ENCODE results near the gene NTHL1.

Gene NTHL1

DNA sequence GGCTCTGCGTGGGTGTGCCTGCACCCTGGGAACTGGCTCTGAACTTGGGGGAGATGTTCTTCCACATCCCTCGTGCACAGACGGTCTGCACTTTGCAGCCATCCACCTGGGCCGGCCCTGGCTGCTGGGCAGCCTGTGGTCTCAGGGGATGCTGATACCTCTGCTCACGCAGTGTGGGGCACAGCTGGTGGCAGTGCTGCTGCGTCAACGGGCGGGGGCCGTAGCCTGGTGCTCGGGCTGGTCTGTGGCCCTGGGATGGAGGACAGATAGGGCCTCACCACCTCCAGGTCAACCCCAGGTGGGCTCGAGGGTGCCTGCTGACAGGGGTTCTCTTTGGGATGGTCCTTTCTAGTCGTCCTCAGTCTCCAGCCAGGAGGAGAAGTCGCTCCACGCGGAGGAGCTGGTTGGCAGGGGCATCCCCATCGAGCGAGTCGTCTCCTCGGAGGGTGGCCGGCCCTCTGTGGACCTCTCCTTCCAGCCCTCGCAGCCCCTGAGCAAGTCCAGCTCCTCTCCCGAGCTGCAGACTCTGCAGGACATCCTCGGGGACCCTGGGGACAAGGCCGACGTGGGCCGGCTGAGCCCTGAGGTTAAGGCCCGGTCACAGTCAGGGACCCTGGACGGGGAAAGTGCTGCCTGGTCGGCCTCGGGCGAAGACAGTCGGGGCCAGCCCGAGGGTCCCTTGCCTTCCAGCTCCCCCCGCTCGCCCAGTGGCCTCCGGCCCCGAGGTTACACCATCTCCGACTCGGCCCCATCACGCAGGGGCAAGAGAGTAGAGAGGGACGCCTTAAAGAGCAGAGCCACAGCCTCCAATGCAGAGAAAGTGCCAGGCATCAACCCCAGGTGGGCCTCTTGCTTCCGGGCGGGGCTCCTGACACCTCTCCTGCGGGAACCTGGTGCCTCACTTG, 36.5 kb upstream of the NTHL1 start:
- no peak for DNase-seq (ENCODE audit: low read depth)

DNA sequence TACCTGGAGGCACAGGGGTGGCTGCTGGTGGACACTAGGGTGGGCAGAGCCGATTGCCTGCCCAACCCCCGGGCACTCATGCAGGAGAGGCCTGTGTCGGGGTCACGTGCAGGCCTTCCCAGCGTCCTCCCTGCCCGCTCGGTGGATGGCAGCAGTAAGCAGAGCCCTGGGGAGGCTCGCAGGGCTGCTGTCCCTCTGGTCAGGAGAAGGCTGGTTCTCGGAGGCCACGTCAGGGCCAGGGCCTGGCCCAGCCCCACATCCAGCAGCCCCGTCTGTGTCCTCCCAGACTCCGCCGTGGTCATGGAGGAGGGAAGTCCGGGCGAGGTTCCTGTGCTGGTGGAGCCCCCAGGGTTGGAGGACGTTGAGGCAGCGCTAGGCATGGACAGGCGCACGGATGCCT, 35.8 kb upstream of the NTHL1 start:
- no peak for DNase-seq (ENCODE audit: low read depth)

DNA sequence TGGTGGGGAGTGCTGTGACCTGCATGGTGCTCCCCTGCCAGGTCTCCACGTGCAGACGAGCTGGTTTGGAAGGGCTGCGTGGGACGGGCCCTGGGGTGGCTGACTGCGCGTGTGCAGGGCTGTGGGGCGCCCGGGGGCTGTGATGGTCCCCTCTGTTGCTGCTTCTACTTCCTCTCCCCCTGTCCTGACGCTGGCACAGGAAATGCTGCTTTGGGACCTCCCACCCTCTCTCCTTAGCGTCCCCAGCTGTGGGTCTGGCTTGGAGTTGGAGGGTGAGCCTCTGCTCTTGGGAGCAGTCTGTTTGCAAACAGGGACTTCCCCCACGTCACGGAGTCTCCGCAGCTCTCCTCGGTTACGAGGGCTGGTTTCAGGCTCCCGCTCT, 35.3 kb upstream of the NTHL1 start:
- DNase-seq (ENCODE audit: low read depth), result no peak

DNA sequence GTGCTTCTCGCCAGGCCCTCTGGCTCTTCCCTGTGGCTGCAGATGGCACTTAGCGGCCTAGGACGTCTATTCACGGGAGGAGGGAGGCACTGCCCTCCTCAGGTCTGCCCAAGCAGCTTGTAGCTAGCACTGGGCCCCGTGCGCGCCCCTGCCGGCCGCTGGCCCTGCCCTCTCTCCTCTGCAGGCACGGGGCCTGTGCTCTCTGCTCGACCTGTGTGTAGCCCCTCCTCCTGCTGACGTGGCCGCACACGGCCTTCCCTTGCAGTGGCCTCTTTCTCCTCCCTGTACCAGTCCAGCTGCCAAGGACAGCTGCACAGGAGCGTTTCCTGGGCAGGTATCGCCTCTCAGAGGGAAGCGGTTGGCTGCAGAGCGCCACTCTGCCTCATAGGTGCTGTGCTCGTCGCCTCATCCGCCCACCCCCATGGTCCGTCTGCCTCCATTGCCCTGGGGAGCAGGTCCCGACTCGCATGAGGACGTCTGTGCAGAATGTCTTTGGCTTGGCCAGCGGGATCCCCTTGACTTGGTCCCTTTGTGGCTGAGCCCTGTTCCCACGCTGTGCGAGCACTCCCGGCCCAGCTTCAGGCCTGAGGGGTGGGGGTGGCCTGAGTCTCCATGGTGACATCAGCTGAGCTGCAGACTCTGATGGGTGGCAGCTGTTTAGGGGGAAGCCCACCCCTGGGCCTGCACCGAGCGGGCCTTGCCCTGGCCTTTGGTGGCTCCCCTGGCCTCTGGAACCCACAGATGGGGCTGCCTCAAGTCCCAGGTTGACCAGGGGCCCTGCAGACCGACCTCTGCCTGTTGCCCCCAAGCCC, 34.7 kb upstream of the NTHL1 start:
- DNase-seq (ENCODE audit: low read depth), result no peak

DNA sequence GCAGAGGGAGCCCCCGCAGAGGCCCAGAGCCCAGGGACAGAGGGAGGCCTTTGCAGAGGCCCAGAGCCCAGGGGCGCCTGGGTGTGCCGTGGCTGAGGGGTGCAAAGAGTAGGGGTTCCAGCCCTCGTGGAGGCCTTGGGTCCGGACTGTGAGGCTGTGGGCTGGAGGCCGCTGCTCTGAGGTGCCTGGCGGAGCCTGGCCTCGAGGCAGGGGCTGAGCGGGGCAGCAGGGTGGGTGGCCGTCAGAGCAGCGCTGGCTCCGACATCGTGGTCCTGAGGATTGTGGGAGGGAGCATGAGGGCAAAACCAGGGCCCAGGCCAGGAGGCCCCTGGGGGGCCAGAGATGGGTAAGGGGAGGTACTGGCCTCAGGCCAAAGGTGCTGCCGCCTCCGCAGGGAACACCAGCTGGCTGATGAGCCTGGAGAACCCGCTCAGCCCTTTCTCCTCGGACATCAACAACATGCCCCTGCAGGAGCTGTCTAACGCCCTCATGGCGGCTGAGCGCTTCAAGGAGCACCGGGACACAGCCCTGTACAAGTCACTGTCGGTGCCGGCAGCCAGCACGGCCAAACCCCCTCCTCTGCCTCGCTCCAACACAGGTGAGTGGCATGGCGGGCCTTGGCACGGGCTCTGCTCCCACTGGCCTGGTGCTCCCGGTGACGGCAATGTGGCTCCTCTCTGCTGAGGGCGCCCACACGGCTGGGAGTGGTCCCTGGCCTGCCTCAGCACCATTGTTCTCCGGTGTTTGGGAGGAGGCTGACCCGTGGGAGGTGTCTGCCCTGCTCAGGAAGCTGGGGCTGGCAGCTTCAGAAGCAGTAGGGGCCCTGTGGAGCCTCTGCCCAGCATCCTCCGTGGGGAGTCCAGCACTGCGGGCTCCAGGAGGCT, 33.8 kb upstream of the NTHL1 start:
- no peak for DNase-seq (ENCODE audit: low read depth)

DNA sequence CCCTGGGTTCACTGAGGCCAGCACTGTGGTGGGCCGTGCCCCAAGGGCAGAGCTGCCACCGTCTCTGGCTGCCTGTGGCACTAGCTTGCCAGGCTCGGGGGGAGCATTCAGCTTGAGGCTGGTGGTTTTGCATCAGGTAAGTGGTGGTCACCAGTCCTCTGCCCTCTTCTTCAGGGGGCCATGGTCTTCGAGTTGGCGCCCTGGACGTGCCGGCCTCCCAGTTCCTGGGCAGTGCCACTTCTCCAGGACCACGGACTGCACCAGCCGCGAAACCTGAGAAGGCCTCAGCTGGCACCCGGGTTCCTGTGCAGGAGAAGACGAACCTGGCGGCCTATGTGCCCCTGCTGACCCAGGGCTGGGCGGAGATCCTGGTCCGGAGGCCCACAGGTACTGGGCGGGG, 32.4 kb upstream of the NTHL1 start:
- DNase-seq (ENCODE audit: low read depth), result no peak

DNA sequence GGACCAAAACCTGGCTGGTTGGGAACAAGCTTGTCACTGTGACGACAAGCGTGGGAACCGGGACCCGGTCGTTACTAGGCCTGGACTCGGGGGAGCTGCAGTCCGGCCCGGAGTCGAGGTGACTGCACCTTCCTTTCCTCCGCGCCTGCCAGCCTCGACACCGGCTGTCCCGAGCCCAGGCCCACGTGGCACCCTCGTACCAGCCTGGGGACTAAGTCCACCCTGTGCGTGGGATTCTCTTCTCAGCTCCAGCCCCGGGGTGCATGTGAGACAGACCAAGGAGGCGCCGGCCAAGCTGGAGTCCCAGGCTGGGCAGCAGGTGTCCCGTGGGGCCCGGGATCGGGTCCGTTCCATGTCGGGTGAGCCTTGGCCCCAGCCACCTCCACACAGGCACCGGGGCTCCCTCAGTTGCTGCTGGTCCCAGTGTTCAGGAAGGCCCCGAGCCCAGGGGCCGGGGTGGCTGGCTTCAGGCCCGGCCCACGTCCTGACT, 31.7 kb upstream of the NTHL1 start:
- DNase-seq (ENCODE audit: low read depth), result no peak

DNA sequence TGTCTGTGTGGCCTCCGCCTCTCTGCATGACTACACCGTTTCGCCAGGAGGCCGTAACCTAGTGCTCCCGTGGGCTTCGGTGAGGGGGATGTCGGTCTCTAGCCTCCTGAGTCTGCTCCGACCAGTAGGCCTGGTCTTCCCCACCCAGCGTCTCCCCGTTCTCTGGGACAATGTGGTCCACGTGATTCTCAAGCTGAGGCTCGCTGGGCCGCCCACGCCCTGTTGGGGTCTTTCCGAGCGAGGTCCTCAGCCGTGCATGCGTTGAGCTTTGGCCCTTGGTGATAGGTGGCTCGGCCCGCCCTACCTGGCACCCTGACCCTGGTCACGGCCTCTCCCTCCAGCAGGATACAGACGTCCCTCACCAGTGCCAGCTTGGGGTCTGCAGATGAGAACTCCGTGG, 31.1 kb upstream of the NTHL1 start:
- no peak for DNase-seq (ENCODE audit: low read depth)

DNA sequence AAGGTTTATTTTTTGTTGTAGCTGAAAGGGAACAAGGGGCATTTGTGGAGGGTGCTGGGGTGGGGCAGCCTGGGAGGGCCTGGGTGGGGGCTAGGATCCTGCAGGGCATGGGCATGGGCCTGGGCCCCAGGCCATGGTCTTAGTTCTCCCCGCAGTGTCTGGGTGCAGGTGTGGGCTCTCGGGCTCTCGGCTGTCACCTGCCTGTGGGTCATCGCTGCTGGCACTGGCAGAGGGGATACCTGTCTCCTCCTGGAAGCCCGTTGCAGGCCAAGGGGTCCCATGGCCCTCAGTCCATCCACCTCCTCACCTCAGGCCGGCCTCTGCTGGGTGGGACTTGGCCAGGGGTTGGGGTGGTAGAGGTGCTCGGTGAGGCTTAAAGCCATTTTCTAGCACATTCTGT, 30.5 kb upstream of the NTHL1 start:
- DNase-seq (ENCODE audit: low read depth), result no peak

DNA sequence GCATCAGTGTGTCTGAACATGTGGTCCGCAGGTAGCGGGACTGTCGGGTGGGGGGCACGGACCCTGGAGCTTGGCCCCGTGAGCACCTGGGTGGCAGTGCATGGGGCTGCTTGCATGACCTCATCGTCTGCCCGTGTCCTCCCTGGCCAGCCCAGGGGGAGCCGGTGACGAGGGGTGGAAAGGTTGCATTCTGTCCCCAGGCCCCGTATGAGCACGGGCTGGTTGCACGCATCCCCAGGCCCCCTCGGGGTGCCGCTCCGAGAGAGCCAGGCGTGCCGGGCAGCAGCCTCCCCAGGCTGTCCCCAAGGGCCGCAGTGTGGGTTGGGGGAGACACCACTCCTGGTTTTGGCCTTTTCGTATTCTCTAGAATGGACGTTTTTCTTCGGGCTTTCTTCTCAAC, 30.1 kb upstream of the NTHL1 start:
- no peak for DNase-seq (ENCODE audit: low read depth)

DNA sequence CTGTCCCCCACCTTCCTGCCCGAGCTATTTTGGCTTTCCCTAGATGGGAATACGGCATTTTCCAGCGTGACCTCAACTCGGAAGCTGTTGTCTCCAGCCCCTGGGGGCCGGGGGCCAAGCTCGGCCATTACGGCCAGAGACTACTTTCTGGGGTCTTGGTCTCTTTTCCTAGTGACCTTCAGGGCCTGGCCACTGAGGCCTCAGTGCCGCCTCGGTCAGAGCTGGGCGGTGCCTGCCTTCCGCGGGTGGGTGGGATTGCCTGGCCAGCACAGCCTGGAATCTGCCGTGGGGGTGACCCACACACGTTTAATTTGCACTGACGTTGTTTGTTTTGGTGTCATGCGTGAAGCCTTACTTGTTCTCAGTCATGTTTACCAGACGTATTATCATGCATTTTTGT, 29.4 kb upstream of the NTHL1 start:
- DNase-seq (ENCODE audit: low read depth), result no peak

DNA sequence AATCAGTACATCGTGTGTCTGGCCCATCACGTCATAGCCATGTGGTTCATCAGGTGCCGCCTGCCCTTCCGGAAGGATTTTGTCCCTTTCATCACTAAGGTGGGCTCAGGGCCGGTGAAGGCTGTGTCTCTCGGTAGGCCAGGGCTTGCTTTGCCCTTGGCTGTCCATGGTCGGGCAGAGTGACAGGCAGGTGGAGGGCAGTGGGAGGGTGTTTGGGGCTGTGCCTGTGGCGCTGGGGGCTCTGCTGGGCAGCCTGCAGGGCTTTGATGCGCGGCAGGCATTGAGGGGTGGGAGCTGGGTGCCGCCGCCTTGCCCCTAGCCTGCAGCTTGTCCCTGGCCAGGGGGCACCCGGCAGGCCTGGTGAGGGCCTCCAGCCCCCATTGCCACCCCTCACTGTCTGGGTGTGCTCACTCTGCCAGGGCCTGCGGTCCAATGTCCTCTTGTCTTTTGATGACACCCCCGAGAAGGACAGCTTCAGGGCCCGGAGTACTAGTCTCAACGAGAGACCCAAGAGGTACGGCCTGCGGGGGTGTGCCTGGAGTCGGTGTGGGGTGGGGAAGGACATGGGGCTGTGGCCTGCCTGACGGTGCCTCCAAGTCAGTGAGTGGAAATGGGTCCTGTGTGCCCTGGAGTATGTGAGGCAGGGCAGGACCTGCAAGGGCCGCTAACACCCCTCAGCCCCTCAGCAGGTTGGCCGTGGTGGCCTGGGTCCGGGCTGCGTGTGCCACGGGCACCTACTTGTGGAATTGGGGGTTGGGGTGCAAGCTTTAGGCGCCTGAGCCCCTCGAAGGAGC, 28.6 kb upstream of the NTHL1 start:
- DNase-seq (ENCODE audit: low read depth), result no peak

DNA sequence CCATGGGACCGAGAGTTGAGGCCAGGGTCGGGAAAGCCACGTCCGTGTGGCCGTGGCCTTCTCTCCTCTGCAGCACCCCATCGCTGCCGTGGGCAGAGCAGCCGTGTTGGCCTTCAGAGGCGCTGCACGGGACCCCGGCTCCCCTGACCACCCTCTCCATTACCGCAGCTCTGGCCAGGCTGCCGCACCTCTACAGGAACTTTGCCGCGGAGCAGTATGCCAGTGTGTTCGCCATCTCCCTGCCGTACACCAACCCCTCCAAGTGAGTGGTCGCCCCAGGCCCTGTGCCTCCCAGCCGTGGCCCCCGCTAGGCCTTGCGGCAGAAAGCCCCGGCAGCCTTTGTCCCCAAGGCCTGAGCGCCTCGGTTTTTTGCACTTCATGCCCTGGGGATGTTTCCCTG, 28.0 kb upstream of the NTHL1 start:
- DNase-seq (ENCODE audit: low read depth), result no peak

DNA sequence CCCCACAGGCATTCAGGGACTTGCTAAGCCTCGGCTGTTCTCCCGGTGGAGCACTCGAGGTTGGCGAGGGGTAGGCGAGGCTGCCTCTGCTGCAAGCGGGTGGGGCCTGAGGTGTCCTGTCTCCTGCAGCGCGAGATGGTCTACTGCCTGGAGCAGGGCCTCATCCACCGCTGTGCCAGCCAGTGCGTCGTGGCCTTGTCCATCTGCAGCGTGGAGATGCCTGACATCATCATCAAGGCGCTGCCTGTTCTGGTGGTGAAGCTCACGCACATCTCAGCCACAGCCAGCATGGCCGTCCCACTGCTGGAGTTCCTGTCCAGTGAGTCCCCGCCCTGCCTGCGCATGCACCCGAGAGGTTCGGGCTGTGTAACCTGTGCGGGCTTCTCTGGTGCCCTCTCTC, 26.4 kb upstream of the NTHL1 start:
- DNase-seq (ENCODE audit: low read depth), result no peak

DNA sequence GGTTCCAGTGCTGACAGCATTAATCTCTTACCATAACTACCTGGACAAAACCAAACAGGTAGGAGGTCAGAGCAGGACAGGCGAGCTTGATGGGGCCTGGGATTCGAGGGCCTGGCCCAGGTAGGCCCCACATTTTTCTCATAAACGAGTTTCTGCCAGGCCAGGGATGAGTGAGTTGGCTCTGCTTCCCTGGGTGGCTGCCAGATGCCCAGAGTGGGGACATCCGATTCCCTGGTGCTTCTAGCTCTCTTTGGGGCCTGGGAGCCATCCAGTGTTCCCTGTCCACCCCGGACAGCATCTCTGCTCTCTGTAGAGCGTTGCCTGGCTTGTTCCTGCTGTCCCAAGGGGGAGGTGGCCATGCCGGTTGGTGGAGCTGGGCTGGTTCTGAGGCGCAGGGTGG, 25.3 kb upstream of the NTHL1 start:
- DNase-seq (ENCODE audit: low read depth), result no peak

DNA sequence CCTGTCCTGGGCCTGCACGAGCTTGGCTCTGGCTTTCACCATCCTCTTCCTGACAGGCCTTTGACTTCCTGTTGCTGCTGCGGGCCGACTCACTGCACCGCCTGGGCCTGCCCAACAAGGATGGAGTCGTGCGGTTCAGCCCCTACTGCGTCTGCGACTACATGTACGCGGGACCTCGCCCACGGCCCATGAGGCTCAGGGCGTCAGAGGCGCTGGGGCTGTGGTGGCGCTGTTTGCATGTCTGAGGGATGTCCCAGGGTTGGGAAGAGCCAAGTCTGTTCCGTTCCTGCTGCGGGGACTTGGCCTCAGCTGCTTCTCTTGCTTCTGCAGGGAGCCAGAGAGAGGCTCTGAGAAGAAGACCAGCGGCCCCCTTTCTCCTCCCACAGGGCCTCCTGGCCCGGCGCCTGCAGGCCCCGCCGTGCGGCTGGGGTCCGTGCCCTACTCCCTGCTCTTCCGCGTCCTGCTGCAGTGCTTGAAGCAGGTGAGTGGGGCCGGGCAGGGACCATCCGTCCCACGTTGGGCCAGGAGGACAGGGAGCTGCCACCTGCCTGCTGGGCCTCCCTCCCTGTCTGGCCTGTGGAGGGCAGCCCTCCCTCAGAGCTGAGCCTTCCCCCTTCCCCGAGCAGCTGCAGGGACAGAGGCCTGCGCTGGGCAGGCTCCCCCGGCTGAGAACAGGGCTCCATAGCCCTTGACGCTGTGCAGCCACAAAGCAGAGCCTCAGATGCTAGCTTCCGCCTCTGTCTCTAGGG, 24.0 kb upstream of the NTHL1 start:
- DNase-seq (ENCODE audit: low read depth), result no peak

DNA sequence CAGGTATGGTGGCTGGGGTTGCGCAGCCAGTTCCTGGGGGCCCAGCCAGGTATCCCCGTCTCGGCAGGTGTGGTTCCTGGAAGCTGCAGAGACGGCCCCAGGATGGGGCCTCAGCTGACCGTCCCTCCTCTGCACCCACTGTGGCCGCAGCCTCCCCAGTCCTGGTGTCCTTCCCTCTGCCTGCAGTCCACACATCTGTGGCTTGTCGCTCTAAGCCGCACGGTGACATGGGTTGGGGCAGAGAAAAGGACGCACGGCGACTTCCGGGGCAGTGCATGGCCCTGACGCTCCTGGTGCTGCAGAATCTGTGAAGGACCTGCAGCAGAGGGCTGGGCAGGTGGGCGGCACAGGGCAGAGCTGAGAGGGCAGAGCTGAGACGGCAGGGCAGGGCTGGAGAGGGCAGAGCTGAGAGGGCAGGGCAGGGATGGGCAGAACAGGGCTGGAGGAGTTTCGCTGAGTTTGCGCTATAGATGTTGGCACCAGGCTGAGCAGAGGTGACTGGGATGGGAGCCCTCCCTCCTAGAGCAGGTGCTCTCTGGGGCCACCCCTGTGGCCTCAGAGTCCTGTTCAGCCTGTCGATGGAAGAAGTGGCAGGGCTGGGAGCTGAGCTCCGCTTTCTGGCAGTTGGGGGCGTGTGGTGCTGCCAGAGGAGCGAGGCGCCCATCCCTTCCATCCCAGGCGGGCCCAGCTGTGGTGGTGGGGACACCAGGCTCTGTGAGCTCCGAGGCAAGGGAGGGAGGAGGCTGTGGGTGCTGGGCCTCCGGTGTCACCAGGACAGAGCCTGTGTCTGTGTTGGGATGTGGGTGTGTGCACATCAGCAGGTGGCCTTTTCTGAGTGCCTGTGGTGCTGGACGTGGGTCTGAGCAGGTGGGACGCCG, 23.2 kb upstream of the NTHL1 start:
- no peak for DNase-seq (ENCODE audit: low read depth)

DNA sequence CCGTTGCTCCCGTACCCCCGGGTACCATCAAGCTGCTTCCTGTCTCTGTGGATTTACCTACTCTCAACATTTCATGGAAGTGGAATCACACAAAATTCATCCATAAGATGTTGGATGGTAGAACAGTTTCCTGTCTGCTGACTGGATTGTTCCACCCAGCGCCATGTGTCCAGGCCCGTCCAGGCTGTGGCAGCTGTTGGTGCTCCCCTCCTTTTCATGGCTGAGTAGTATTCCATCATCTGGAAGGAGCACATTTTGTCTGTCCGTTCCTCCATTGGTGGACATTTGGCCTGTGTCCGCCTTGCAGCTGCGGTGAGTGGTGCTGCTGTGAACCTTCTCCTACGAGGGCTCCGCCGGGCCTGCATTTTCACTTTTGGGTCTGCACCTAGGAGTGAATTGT, 18.5 kb upstream of the NTHL1 start:
- no peak for DNase-seq (ENCODE audit: low read depth)

DNA sequence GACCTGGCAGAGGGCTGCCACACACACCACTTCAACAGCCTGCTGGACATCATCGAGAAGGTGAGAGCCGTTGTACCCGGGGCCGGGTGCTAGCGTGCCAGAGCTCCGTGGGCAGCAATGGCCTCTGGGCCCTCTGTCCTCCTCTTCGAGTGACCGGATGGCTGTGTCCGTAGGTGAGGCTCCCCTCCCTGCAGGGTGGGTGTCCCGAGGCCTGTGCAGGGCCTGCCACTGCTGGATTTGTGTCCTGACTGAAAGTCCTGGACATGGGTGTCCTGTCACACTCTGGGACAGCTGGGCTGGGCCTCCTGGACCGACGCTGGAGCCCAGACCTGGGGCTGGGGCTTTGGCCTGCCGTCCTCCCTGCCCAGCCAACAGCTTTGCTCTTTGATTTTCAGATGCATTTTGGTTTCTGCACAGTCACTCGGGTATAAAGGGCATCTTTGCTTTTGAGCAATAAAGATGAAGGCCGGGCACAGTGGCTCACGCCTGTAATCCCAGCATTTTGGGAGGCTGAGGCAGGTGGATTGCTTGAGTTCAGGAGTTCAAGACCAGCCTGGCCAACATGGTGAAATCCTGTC, 16.8 kb upstream of the NTHL1 start:
- DNase-seq (ENCODE audit: low read depth), result no peak

All from T-helper 22 cell (primary cell).